ENCODE data around the gene MUC22. TPM values are rescaled to one million over a fixed set of nuclear protein-coding genes. Genes with fewer than 3 reads are reported as not detected.
A peak's percentile ranks its signal among the peaks of the same experiment; 100 is the strongest.

Gene MUC22
- total RNA-seq, 1 donor from 2014 or later = 0.06 TPM

- TF ChIP-seq CTCF (conservative IDR thresholded peaks at IDR 0.05; ENCODE audit: low read depth, low read length) = peak; percentile 78
- DNase-seq (ENCODE audit: low read depth) = no peak
- no peak overlapping the region for H3K4me3 ChIP-seq (ENCODE audit: low read depth, low read length)
Observed at GRCh38 chr6:31079656-31080261, 69.5 kb downstream of the MUC22 start.

- no peak for DNase-seq (ENCODE audit: low read depth)
- no peak overlapping the region for H3K4me3 ChIP-seq (ENCODE audit: low read depth, low read length)
- TF ChIP-seq CTCF (conservative IDR thresholded peaks at IDR 0.05; ENCODE audit: low read depth, low read length) = no peak
Observed at GRCh38 chr6:31081872-31082271, 71.6 kb downstream of the MUC22 start.

GRCh38 chr6:31083742-31084354 is 73.6 kb downstream of the MUC22 start:
- no peak for DNase-seq (ENCODE audit: low read depth)
- peak; percentile 38 for TF ChIP-seq CTCF (conservative IDR thresholded peaks at IDR 0.05; ENCODE audit: low read depth, low read length)
- H3K4me3 ChIP-seq (ENCODE audit: low read depth, low read length) = no peak overlapping the region

Other genes starting within 250 kb of the MUC22 start
- 72.0 and 128 TPM in 2 replicates for gene DDR1, start 126.0 kb upstream of the MUC22 start, total RNA-seq
- 15.0 and 19.1 TPM in 2 replicates for gene GTF2H4, start 102.3 kb upstream of the MUC22 start, total RNA-seq
- gene VARS2, start 96.2 kb upstream of the MUC22 start, total RNA-seq = 28.1 and 48.5 TPM in 2 replicates
- gene SFTA2, start 78.3 kb upstream of the MUC22 start, total RNA-seq = 8.2 and 8.7 TPM in 2 replicates
- under 0.01 and 0.07 TPM in 2 replicates for gene MUCL3, start 69.5 kb upstream of the MUC22 start, total RNA-seq
- gene MUC21, start 26.8 kb upstream of the MUC22 start, total RNA-seq = not detected in 2 replicates
- gene C6orf15, start 102.1 kb downstream of the MUC22 start, total RNA-seq = 0.29 and 0.43 TPM in 2 replicates
- 1.1 and 2.8 TPM in 2 replicates for gene PSORS1C1, start 104.3 kb downstream of the MUC22 start, total RNA-seq
- gene CDSN, start 110.0 kb downstream of the MUC22 start, total RNA-seq = not detected in 2 replicates
- gene PSORS1C2, start 128.6 kb downstream of the MUC22 start, total RNA-seq = not detected in 2 replicates
- 23.2 and 28.2 TPM in 2 replicates for gene CCHCR1, start 147.3 kb downstream of the MUC22 start, total RNA-seq
- gene TCF19, start 148.1 kb downstream of the MUC22 start, total RNA-seq = 34.1 and 47.5 TPM in 2 replicates
- 2.1 and 5.1 TPM in 2 replicates for gene POU5F1, start 160.2 kb downstream of the MUC22 start, total RNA-seq

All from epithelial cell of proximal tubule (primary cell).